Measurements from ENCODE around the gene RXRB. TPM values are rescaled to one million over a fixed set of nuclear protein-coding genes. Genes with fewer than 3 reads are reported as not detected.

Gene RXRB
- total RNA-seq, 6 experiments from 2014 or later, result 10.1 to 28.2 (median 17.7) TPM

DNA sequence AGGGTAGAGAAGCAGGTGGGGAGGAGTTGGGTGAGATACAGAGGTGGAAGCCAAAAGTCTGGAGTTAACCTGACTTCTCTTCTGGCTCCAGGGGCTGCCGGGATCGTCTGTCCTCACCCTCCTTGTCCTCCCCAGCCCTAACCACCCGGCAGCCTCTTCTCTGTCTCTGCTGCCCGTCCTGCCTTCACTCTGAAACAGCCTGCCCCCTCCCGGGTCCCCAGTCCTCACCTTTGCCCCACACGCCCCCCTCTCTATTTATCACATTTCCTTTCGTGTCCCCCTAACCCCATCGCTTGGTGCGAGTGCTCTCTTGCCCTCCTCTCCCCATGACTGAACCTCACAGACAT lies 13.5 kb upstream of the RXRB start:
- ATAC-seq, result peak in 1 of 4 donors; percentile 5
- Histone ChIP-seq H3K27ac (no peak overlapping the region), H3K9me3 (no peaks in the 10 kb centered on the region), H3K4me1 (peaks cover 0 to 13% (median 0%) of the 10 kb centered on the region in 4 donors), H3K4me3 (no peak overlapping the region), H3K27me3 (no peaks in the 10 kb centered on the region), H3K36me3 (peaks cover 0 to 14% (median 5%) of the 10 kb centered on the region in 4 donors)
- no peak for DNase-seq
- intact Hi-C loops (cut with DNase I), result no loop called here
- 21% methylated on average over 6 of the region's 9 CpGs for WGBS (ENCODE audit: insufficient coverage, low coverage, low lambda C conversion rate, missing lambda C conversion rate)
- TF ChIP-seq, protein P1, sequence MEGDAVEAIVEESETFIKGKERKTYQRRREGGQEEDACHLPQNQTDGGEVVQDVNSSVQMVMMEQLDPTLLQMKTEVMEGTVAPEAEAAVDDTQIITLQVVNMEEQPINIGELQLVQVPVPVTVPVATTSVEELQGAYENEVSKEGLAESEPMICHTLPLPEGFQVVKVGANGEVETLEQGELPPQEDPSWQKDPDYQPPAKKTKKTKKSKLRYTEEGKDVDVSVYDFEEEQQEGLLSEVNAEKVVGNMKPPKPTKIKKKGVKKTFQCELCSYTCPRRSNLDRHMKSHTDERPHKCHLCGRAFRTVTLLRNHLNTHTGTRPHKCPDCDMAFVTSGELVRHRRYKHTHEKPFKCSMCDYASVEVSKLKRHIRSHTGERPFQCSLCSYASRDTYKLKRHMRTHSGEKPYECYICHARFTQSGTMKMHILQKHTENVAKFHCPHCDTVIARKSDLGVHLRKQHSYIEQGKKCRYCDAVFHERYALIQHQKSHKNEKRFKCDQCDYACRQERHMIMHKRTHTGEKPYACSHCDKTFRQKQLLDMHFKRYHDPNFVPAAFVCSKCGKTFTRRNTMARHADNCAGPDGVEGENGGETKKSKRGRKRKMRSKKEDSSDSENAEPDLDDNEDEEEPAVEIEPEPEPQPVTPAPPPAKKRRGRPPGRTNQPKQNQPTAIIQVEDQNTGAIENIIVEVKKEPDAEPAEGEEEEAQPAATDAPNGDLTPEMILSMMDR (IDR thresholded peaks at IDR 0.05), result no peak

DNA sequence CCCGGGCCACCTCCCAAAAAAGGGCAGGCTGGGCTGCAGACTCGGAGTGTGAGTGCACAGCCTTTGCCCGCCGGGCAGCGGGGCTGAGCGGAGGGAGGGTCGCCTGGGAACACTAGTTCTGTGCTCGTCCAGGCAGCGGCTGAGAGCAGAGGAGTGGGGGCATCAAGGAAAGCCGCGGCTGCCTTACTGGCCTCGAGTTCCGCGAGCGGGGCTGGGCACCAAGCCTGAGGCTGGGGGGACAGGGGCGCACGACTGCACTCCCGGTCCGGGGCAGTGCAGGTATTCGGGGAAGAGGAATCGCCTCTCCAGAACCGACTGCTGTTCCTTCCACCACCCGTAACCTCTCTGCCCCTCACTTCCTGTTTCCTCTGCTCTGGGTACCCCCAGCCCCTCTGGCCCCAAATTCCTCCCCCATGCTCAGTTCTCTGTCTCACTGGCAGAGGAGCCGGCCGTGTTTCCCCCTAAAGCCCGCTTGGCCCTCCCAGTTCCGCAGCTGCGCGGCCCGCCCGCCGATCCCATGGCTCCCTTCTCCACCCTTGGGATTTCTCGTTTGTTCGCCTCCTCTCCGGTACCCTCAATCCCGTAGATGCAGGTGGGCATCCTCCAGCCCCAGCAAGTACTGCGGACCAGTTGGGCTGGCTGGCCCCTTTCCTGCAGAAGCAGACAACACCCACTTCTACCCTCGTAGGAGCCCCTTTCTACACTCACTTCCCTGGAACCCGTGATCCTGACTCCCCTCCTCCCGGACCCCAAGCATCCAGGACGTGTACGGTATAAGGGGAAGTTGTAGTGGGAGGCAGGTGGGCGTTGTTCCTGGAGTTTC lies 12.9 kb upstream of the RXRB start:
- WGBS (ENCODE audit: insufficient coverage, low coverage, low lambda C conversion rate, missing lambda C conversion rate), result 2% methylated on average over 28 of the region's 43 CpGs
- TF ChIP-seq POLR2A (IDR thresholded peaks at IDR 0.05), result peak; percentile 40
- TF ChIP-seq, protein P1 (IDR thresholded peaks at IDR 0.05), result no peak
- peak in 2 of 3 donors; percentile 32 to 43 for DNase-seq
- peak; percentile 8 to 47 (median 36) for ATAC-seq
- Histone ChIP-seq H3K36me3 (peaks cover 0 to 14% (median 5%) of the 10 kb centered on the region in 4 donors), H3K9me3 (no peaks in the 10 kb centered on the region), H3K4me3 (peak overlapping the region; percentile 5 to 32 (median 20)), H3K27ac (no peak overlapping the region), H3K4me1 (peaks cover 0 to 16% (median 0%) of the 10 kb centered on the region in 4 donors), H3K27me3 (no peaks in the 10 kb centered on the region)
- intact Hi-C loops (cut with DNase I), result no loop called here

DNA sequence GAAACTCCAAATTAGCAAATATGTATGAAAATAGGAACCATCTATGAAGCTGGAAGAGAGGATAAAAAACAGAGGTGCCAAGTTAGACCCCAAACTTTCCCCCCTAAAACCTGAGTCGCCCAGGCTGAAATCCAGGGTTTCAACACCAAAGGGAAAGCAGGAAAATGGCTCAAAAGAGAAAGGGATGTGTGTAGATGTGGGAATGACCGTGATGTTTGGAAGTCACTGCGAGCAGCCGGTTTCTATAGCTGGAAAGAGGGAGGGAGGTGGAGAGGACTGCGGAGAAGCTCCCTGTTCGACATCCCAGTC lies 12.3 kb upstream of the RXRB start:
- WGBS (ENCODE audit: insufficient coverage, low coverage, low lambda C conversion rate, missing lambda C conversion rate), result 2% methylated on average over 6 of the region's 6 CpGs
- Histone ChIP-seq H3K27me3 (no peaks in the 10 kb centered on the region), H3K9me3 (no peaks in the 10 kb centered on the region), H3K27ac (no peak overlapping the region), H3K4me1 (peaks cover 0 to 16% (median 0%) of the 10 kb centered on the region in 4 donors), H3K36me3 (peaks cover 0 to 14% (median 5%) of the 10 kb centered on the region in 4 donors), H3K4me3 (peak overlapping the region in 2 of 3 donors; percentile 20 to 32)
- intact Hi-C loops (cut with DNase I), result no loop called here
- TF ChIP-seq POLR2A (IDR thresholded peaks at IDR 0.05), result no peak
- TF ChIP-seq, protein P1 (IDR thresholded peaks at IDR 0.05), result no peak
- ATAC-seq (no peak), DNase-seq (no peak)

DNA sequence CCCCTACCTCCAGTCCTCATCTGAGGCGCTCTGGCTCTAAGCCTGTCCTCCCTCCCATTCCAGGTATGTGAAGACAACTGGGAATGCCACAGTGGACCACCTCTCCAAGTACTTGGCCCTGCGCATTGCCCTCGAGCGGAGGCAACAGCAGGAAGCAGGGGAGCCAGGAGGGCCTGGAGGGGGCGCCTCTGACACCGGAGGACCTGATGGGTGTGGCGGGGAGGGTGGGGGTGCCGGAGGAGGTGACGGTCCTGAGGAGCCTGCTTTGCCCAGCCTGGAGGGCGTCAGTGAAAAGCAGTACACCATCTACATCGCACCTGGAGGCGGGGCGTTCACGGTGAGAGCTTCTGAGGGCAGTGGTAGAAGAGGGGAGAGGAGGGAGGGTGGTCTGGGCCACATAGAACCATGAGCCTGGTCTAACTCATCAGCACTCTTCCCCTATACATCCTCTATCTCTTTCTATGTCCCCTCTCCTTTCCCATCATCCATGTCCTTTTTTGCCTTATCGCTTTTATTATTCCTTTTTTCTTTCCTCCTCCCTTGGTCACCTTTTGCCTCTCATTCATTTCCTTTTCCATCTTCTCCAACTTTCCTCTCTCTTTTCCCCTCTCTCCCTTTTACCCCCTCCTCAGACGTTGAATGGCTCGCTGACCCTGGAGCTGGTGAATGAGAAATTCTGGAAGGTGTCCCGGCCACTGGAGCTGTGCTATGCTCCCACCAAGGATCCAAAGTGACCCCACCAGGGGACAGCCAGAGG lies 11.4 kb upstream of the RXRB start:
- ATAC-seq (no peak), DNase-seq (peak in 2 of 3 donors; percentile 12 to 24)
- H3K27ac ChIP-seq, result no peak overlapping the region
- peaks cover 0 to 16% (median 0%) of the 10 kb centered on the region in 4 donors for H3K4me1 ChIP-seq
- no peak overlapping the region for H3K4me3 ChIP-seq
- H3K36me3 ChIP-seq, result peaks cover 0 to 14% (median 5%) of the 10 kb centered on the region in 4 donors
- intact Hi-C loops (cut with DNase I), result no loop called here
- no peaks in the 10 kb centered on the region for H3K9me3 ChIP-seq
- 89% methylated on average over 10 of the region's 18 CpGs for WGBS (ENCODE audit: insufficient coverage, low coverage, low lambda C conversion rate, missing lambda C conversion rate)
- H3K27me3 ChIP-seq, result no peaks in the 10 kb centered on the region
- TF ChIP-seq POLR2A (IDR thresholded peaks at IDR 0.05), result no peak
- TF ChIP-seq, protein P1 (IDR thresholded peaks at IDR 0.05), result no peak

All from right lobe of liver (tissue), 6 donors.